GM15510 (cell line): ENCODE results near the gene CEP20.

ENCODE experiments used
- POLR2A ChIP-seq: IDR thresholded peaks from 3 replicates; pipeline ENCODE4 v1.6.1; 2011; ENCODE audit warnings: borderline replicate concordance; ENCODE audit not compliant: insufficient read length; ENCODE audit errors: extremely low read depth

CEP20 gene

DNA sequence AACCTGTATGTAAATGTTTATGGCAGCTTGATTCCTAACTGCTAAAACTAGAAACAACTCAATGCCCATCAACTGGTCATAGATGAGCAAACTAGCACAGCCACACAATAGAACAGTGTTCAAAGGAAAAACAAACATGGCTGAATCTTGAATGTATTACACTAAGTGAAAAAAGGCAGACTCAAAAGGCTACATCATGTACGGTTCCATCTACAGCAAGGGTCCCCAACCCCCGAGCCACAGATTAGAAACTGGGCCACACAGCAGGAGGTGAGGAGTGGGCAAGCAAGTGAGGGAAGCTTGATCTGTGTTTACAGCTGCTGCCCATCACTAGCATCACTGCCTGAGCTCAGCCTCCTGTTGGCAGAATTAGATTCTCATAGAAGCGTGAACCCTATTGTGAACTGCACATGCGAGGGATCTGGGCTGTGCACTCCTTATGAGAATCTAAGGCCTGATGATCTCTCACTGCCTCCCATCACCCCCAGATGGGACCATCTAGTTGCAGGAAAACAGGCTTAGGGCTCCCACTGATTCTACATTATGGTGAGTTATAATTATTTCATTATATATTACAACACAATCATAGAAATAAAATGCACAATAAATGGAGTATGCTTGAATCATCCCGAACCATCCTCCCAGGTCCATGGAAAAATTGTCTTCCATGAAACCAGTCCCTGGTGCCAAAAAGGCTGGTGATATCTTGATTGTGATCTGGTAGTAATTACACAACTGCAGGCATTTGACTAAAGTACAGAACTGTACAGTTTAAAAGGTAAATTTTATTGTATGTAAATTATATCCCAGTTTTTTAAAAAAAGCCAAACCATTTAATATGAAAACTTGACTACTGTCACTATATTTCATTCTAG lies 7.7 kb downstream of the CEP20 start:
- TF ChIP-seq POLR2A: no peak

DNA sequence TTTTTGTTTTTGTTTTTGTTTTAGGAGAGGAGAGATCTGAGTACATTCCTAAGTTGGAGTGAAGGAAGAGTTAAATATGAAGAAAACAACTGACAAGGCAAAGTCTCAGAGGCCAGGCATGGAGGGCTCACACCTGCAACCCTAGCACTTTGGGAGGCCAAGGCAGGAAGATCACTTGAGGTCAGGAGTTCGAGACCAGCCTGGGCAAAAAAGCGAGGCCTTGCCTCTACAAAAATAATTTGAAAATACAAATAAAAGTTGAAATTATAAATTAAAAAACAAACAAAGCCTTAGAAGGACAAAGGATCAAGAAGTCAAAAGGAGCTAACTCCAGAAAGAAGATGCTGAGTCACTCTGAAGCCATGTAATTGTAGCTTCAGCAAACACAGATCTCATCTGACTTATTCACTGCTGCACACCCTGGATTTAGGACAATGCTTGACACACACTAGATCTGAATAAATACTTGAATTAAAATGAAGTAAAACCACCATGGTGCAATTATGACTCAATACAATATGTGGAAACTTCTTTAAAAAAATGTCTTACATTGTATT lies 9.1 kb downstream of the CEP20 start:
- TF ChIP-seq POLR2A: no peak

DNA sequence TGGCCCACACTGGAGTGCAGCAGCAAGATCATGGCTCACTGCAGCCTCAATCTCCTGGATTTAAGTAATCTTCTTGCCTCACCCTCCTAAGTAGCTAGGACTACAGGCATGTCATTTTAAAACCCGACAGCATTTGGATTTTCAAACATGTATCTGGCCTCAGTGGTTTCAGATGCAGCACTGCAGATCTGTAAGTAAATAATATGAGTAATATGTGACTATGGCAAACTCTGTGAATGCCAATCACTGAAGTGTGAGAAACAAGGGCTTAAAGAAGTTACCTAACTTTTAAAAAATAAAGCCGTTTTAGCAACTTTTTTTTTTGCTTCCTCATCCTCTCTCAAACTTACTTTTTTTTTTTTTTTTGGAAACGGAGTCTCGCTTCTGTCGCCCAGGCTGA lies 11.9 kb downstream of the CEP20 start:
- TF ChIP-seq POLR2A: no peak

DNA sequence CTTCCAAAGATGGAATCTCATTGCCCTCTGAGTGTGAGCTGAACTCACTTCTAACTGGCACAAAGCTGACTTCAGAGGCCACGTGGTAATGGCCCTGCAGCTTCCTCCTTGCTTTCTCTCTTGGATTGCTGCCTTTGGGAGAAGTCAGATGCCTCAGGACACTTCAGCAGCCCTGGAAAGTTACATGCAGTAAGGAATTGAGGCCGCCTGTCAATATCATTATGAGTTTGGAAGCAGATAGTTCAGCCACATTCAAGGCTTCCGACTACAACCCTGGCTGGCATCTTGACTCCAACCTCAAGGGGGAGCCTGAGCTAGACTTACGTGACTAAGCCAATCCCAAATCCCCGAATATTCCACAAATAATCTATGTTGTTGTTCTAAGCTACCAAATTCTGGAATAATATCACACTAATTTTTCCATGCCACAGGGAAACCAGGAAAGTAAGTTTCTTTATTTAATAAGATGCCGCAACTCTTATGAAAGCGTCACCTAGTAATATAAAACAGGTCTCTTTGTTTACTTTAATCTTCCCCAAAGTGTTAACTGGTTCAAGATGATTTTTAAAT lies 13.6 kb downstream of the CEP20 start:
- TF ChIP-seq POLR2A: no peak

DNA sequence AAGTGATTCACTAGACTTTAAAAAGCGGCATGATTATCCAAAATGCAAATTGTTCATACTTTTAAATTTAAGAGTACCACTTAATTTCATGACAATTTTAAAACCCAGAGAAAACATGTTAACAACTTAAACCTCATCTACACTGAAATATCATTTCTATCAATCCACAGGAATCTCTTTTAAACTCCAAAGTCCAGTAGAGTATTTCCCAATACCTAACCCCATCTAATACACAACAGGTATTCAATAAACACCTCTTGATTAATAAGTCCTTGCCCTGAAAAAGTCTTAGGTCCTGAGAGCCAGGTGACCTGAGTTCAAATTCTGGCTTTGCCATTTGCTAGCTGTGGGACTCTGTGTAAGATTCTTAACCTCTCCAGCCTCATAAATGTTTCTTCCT lies 14.7 kb downstream of the CEP20 start:
- TF ChIP-seq POLR2A: no peak

DNA sequence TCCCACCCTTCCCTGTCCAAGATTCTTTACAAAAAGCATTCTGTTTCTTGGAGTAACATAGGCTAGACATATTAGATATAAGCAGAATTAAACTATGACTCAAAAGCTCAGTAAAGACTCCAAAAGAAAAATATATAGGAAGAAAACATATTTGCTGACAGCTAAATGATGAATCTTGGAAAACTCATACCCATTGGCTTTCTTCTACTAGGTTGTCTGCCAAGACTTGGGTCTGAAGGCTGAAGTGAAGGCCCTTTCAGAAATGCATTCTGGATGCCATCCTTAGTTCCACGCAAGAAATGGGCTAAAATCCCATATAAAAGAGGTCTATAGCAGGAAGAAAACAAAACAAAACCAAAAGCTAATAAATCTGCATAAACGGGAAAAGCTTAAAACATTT lies 15.1 kb downstream of the CEP20 start:
- no peak for TF ChIP-seq POLR2A

DNA sequence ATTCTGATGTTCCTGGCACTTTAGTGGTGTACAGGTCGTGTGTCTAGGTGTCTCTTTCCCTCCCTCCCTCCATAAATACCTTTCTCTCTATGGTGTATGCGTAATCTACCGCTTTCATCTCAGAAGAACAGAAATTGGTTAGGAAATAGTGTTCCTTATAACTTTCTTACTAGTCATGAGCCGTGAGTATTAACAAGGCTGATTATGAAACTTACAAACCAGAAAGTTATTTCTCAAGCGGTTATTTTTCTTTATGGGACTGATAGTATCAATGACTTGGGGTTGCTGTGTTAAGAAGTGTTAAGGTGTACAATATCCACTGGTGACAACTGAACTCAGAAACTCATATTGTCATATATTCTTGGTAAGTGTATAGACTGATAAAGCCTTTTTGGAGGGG lies 18.4 kb downstream of the CEP20 start:
- no peak for TF ChIP-seq POLR2A

DNA sequence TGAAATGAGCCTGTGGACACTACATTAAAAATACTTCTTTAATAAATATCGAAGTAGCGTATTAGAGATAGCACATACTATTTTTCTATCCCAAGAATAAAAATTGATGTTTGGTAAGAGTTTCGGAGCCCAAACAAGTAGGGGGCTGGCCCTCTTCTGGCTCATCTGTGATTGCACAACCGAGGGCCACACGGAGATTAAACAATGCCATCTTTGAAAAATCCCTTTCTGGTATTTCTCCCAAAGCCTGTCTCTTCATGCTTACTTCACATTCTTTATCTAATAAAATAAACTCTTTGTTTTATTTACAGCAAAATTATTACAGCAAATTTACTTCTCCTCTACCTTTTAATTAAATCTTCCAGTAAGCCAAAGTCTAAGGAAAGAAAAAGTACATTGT lies 22.0 kb downstream of the CEP20 start:
- no peak for TF ChIP-seq POLR2A

DNA sequence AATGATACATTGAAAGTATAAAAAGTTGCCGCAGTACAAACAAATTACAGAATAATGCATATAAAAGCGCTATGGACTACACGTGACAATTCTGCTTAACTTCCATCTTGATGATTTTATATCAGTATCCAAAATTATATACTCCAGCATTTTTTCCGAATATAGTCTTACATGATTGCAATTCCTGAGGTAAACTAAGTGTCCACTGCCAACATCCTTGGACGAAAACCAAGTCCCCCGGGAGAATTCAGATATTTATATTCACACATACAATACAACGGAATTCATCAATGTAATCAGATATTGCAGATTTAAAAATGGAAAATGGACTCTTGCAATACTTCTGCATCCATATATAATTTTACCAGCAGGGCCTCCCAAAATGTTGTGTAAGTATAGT lies 22.7 kb downstream of the CEP20 start:
- no peak for TF ChIP-seq POLR2A

DNA sequence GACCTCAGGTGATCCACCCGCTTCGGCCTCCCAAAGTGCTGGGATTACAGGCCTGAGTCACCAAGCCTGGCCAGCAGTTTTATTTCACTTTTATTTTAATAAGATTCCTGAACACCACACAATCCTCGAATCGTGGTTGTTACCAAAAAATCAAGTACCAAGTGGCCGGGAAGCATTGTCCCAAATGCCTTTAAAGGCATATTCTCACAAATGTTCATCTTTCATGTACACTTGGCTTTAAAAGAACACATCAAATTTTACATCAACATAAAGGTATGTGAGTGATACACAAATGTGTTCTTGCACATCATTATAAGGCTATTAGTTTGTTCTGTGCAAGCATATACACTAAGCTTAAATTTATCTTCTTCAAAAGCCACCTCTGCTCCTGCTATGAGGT lies 23.5 kb downstream of the CEP20 start:
- TF ChIP-seq POLR2A: no peak

DNA sequence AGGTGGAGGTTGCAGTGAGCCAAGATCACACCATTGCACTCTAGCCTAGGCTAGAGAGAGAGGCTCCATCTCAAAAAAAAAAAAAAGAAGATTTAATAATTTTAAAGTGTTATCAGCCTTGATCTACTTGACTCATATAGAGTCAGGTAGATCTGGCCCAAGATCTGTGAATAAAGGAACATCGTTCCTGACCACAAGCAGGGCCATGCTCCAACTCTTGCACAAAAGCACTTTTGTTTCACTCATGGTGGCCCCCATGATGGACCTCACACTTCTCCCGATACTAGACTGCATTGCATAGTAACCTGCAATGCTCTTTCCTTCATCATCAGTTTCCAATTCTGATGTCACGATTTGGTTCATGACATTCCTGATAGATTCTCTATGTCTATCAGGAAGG lies 26.4 kb downstream of the CEP20 start:
- no peak for TF ChIP-seq POLR2A

DNA sequence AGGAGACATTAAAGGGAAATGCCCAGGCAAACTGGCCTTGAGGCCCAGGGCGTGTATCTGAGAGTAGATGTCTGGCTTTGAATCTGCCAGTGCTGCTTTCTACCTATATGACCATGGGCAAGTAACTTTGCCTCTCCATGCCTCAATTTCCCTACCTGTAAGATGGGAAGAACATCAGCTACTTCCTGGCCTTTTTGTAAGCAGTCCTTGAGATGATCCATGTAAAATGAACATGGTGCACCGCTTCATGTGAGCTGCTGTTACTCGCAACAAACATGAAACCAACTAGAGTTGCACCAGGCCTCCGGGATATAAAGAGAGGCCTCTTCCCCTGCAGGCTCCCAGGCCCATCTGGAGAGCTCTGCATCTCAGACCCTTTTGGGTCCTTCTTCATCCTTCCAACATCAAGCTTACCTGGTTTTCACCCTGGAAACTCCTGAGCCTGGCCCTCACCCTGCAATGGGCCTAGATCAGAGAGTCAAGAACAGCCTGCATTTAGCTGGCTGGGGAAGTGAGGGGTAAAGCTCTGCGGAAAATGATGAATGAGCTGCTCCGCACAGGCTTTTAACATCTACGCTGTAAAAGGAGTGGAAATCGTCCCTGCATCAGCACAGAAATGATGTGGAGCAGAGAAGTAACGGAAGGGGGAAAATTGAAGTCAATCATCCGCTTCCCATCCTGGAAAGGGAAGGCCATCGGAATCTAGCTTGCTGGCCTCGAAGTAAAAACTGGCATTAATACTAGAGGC lies 29.3 kb downstream of the CEP20 start:
- no peak for TF ChIP-seq POLR2A

DNA sequence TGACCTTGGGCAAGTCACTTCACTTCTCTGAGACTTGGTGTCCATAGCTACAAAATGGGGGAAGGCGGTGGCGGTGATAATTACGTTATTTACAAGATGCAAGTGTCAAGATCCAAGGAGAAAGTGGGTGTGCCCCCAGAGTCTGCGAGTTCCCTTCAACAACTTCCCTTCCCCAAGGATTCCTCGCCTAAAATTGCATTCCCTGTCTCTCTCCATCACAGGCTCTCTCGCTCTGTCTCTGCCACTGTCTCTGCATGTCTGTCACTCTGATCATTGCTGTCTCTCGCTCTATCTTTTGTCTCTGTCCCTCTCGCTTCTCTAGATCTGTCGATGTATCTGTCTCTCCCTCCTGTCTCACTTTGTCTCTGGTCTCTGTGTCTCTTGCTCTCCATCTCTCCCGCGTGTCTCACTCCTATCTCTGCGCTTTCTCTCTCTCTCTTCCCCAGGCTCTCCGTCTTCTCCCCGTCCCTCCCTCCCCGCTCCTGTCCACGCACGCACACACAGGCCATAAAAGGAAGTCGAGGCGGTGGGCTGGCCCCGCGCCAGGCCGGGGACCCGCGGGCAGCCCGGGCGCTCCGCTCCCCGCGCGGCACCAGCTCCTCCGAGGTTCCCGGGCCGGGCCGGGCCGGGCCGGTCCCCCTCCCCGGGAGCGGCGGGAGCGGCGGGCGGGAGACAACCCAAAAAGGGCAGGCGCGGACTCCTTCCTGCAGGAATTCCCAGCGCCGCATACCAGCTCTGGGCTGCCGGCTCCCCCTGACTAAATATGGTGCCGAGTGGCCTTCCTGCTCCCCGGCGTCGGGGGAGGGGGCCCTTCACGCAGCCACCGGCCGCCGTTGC lies 30.5 kb downstream of the CEP20 start:
- no peak for TF ChIP-seq POLR2A

DNA sequence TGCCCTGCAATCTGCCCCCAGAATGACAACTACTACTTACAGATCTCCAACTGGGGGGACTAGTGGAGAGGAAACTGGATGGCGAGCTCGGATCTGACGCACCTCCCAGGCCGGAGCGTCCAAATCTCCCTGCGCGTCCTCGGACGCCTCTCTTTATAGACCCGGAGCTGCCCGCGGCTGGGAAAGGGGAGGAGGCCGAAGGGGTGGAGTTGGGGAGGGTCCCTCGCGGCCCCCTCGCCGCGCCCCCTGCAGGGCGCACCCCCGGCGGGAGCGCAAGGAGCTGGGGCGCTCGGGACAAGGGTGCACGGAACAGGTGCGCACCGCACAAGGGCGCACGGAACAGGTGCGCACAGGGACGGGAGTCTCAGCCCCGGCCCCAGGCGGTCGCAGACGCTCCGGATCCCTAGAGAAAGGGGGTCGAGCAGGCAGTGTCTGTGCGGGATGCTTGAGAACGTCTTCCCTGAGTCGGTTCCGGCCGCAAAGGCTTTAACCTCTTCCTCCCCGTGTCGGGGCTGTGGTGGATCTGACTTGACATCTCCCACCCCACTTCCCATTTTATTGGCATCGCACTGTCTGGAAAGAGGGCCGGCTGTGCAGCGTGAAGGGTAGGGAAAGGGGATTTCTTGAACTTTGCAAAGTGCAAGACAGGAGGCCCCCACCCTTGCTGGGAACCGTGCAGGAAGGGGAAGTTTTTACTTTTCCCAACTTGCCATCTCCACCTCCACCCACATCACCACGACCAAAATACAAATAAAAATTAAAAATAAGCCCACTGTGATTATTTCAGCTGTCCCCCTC lies 31.3 kb downstream of the CEP20 start, which contains the start of gene MYH11:
TSS of gene MYH11 (minus strand) at position 128 of the 798 bp plus-strand sequence. CDS start 18,776 bp downstream, outside the sequence.
- no peak for TF ChIP-seq POLR2A

DNA sequence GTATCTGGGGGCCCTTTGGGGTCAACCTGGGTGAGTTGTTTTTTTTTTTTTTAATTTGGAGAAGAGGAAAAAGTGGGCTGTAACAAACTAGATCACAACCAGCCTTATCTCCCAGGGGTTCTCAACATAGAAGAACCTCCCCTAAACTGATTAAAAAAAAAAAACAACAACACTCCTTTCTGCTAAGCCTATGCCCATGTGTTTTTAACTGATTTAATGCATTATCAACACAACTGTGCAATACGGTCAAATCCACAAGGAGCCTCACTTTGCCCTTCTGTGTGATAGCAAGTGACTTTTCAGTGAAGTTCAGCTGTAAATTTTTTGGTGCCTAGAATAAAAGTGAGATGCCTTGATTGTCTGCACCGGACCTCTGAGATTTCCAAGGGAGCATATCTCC lies 32.2 kb downstream of the CEP20 start:
- TF ChIP-seq POLR2A: no peak

DNA sequence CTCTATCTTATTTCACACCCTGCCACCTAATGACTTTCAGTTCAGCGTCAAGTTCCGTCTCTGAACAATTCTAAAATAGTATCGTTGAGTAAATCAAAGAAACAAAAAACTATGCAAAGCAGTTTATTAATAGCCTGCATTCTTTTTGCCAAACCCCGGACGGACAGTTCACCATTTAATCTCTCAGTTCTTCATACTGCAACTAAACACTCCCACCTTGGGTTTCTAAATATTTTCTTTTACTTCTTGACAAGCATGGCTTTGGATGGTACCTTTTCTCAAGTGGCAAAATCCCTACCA lies 32.7 kb downstream of the CEP20 start:
- no peak for TF ChIP-seq POLR2A
